Astrocyte (in vitro differentiated cells and primary cell): Measurements from ENCODE around the gene CNTNAP5.

Experiments
- EZH2 ChIP-seq: IDR thresholded peaks from 2 replicates; pipeline ENCODE4 v1.6.1; 2012; ENCODE audit warnings: mild to moderate bottlenecking, low read length, inconsistent platforms; ENCODE audit not compliant: insufficient read depth
- TF ChIP-seq, protein P1 (sequence below): IDR thresholded peaks from 2 replicates; pipeline ENCODE4 v1.5.1; 2011; ENCODE audit warnings: low read depth, mild to moderate bottlenecking, inconsistent platforms, low read length, moderate library complexity; ENCODE audit not compliant: insufficient read depth

DNA sequence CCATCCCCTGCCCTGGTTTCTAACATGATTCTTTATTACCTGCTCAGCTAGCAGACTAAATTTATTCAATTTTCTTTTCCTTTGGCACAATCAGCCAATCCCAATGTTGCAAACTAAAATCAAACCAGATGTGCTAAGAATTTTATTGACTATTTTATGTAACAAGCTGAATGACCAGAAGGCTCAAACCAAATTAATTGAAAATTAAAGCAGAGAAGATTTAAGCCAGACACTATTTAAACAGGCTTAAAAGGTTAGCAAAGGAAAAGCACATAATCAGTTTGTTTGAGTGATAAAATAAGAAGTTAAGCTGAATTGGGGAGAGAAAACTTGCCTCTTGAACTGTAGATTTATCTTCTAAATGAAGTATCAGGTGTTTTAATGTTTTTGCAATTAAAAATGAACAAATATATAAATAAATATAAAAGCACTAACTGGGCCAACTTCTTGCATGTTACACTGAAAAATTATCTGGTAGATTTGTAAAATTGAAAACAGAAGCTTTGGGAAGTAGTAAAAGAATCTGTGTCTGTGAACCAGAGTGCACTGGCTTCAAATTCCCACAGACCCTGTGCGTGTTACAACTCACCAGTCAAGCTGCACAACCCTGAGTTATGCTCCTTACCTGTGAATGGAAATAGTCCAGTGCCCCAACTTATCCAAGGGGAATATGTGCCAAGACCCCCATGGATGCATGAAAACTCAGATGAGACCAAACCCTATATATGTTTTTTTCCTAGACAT lies 283.4 kb downstream of the CNTNAP5 start:
- TF ChIP-seq, protein P1, sequence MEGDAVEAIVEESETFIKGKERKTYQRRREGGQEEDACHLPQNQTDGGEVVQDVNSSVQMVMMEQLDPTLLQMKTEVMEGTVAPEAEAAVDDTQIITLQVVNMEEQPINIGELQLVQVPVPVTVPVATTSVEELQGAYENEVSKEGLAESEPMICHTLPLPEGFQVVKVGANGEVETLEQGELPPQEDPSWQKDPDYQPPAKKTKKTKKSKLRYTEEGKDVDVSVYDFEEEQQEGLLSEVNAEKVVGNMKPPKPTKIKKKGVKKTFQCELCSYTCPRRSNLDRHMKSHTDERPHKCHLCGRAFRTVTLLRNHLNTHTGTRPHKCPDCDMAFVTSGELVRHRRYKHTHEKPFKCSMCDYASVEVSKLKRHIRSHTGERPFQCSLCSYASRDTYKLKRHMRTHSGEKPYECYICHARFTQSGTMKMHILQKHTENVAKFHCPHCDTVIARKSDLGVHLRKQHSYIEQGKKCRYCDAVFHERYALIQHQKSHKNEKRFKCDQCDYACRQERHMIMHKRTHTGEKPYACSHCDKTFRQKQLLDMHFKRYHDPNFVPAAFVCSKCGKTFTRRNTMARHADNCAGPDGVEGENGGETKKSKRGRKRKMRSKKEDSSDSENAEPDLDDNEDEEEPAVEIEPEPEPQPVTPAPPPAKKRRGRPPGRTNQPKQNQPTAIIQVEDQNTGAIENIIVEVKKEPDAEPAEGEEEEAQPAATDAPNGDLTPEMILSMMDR = no peak
- TF ChIP-seq EZH2 = no peak
